Retinal pigment epithelial cell (primary cell): ENCODE measurements around the gene PLCL1.
"Not testable (repeated sequence)": the region's sequence is repeated elsewhere in the genome, so short reads cannot be mapped to it uniquely, and the experiment has no call there.

Experiments used
- DNase-seq: peaks from one replicate; pipeline ENCODE4 v3.0.0-alpha.2; 2010; ENCODE audit warnings: low read depth
- H3K4me3 ChIP-seq: 2 replicates; pipeline ENCODE4 v1.5.1; 2011; ENCODE audit warnings: mild to moderate bottlenecking, low read length, control low read depth, moderate library complexity
- TF ChIP-seq, protein P1 (sequence below): conservative IDR thresholded peaks from 2 replicates; pipeline ENCODE4 v1.5.1; 2011; ENCODE audit warnings: low read depth, low read length, control low read depth, inconsistent platforms

Gene PLCL1

DNA sequence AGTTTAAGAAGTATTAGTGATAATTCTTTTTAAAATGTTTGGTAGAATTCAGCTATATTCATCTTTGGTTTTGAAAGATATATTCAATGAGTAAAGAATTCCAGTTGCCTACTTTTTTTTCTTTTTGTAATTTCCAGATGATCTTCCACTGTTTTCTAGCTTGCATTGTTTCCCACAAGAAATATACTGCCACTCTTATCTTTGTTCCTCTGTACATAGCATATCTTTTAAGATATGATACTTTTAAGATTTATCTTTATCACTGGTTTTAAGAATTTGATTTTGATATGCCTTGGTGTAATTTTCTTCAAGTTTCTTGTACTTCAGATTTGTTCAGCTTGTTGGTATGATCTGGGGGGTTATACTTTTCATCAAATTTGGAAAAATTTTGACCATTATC is 374.4 kb downstream of the PLCL1 start:
- TF ChIP-seq, protein P1, sequence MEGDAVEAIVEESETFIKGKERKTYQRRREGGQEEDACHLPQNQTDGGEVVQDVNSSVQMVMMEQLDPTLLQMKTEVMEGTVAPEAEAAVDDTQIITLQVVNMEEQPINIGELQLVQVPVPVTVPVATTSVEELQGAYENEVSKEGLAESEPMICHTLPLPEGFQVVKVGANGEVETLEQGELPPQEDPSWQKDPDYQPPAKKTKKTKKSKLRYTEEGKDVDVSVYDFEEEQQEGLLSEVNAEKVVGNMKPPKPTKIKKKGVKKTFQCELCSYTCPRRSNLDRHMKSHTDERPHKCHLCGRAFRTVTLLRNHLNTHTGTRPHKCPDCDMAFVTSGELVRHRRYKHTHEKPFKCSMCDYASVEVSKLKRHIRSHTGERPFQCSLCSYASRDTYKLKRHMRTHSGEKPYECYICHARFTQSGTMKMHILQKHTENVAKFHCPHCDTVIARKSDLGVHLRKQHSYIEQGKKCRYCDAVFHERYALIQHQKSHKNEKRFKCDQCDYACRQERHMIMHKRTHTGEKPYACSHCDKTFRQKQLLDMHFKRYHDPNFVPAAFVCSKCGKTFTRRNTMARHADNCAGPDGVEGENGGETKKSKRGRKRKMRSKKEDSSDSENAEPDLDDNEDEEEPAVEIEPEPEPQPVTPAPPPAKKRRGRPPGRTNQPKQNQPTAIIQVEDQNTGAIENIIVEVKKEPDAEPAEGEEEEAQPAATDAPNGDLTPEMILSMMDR = no peak
- no peak overlapping the region for H3K4me3 ChIP-seq
- DNase-seq = no peak

DNA sequence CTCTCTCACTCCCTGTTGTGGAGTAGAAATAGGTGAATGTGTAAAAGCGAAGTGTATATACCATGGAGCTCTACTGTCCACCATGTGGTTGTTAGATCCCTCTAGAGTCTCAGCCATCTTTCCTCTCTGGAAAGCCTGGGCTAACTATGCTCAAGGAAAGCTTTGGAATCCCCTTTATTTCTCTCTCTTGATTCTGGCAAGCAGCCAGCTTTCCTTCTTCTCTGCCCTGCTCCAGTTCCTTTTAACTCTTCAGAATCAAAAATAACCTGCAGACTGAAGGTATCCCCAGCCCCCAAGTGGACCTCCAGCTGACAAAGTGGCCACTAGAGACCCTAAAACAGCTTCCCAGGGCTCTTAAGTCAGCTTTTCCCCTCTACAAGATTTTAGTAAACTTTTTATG is 381.9 kb downstream of the PLCL1 start:
- TF ChIP-seq, protein P1 = no peak
- no peak for DNase-seq
- no peak overlapping the region for H3K4me3 ChIP-seq

DNA sequence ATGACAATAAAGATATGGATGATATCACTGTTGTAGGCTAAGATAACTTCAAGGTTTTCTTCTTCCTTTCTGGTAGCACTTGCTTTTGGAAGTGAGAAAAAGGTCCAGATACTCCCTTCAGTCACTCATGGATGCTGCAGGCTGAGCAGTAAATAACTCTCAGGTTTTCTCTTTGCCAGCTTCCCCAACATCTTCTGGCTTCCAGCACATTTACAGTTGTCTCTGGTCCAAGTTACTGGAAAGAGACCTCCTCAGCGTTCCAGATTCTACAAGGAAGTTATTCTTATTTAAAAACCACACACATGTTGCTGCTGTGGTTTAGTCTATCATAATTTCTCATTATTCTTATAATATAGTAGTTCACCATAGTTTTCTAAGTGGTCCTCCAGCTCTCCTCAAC is 383.4 kb downstream of the PLCL1 start:
- DNase-seq = no peak
- TF ChIP-seq, protein P1 = no peak
- H3K4me3 ChIP-seq = no peak overlapping the region

DNA sequence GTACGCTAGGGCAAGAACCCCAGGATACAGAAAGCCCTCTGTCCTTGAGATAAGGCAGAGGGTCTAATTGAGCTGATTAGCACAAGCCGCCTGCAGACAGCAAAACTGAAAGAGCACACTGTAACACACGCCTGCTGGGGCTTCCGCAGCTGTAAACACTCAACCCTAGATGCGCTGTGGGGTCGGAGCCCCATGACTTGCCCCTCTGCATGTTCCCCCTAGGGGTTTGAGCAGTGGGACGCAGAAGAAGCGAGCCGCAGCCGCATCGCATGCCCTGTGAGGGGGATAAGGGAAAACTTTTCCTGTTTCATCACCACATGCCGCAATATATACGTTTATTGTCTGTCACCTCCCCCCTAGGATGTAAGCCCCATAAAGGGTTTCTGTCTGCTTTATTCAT is 384.6 kb downstream of the PLCL1 start:
- DNase-seq = no peak
- H3K4me3 ChIP-seq = no peak overlapping the region
- TF ChIP-seq, protein P1 = no peak

DNA sequence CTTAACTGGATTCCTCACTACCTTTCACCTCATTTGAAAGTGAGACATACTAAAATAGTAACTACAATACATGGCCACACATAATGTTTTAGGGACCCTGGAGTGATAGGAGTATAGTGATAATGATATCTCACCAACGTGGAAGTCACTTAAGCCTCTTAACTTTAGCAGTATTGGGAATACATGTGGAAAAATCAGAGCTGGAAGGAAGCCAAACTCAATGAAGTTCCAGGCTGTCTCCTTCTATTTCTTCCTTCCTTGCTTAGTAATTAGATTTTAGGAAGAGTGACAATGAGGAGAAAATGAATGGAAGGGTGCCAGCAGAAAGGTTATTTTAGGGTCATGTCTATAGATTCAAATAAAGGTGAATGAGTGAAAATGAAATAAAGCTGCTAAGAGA is 387.3 kb downstream of the PLCL1 start:
- TF ChIP-seq, protein P1 = no peak
- no peak for DNase-seq
- no peak overlapping the region for H3K4me3 ChIP-seq

DNA sequence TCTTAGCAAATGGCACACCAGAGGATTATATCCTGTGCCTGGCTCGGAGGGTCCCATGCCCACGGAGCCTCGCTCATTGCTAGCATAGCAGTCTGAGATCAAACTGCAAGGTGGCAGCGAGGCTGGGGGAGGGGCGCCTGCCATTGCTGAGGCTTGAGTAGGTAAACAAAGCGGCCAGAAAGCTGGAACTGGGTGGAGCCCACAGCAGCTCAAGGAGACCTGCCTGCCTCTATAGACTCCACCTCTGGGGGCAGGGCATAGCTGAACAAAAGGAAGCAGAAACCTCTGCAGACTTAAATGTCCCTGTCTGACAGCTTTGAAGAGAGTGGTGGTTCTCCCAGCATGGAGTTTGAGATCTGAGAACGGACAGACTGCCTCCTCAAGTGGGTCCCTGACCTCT is 392.2 kb downstream of the PLCL1 start:
- DNase-seq, H3K4me3 ChIP-seq: not testable (repeated sequence)
